ENCODE measurements around the gene IL24.

IL24 gene

DNA sequence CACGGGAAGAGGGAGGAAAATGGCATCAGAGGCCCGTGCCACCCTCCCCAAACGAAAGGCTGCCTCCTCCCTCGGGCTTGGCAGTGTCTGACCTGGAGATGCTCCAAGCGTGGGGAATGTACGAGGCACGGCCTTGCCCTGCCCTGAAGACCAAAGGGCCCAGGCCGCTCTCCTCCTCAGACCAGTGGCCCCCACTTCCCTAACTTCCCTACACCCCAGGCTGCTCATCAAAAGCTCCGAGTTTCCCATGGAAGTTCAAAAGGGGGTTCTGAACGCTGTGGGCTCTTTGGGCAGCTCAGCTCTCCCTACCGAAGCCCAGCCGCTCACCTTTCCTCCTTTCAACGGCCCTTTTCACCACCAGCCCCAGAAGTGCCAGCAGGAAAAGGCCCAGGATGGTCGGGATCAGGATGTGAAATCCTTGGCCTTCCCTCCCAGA lies 12.7 kb downstream of the IL24 start:
- Histone ChIP-seq H3K4me3 (ENCODE audit: severe bottlenecking) (peak overlapping the region; percentile 32), H3K4me1 (ENCODE audit: insufficient read depth, poor library complexity, severe bottlenecking) (peaks cover 17% of the 10 kb centered on the region), H3K9me3 (ENCODE audit: severe bottlenecking) (no peaks in the 10 kb centered on the region), H3K27ac (ENCODE audit: poor library complexity, severe bottlenecking) (peak overlapping the region; percentile 74), H3K36me3 (ENCODE audit: low read depth) (no peaks in the 10 kb centered on the region), H3K27me3 (ENCODE audit: insufficient read depth, poor library complexity, severe bottlenecking) (no peaks in the 10 kb centered on the region)
- ATAC-seq (ENCODE audit: low read depth) (no peak), DNase-seq (ENCODE audit: low spot score) (no peak)
- TF ChIP-seq, protein P1, sequence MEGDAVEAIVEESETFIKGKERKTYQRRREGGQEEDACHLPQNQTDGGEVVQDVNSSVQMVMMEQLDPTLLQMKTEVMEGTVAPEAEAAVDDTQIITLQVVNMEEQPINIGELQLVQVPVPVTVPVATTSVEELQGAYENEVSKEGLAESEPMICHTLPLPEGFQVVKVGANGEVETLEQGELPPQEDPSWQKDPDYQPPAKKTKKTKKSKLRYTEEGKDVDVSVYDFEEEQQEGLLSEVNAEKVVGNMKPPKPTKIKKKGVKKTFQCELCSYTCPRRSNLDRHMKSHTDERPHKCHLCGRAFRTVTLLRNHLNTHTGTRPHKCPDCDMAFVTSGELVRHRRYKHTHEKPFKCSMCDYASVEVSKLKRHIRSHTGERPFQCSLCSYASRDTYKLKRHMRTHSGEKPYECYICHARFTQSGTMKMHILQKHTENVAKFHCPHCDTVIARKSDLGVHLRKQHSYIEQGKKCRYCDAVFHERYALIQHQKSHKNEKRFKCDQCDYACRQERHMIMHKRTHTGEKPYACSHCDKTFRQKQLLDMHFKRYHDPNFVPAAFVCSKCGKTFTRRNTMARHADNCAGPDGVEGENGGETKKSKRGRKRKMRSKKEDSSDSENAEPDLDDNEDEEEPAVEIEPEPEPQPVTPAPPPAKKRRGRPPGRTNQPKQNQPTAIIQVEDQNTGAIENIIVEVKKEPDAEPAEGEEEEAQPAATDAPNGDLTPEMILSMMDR (IDR thresholded peaks at IDR 0.05; ENCODE audit: poor library complexity, severe bottlenecking) = no peak

DNA sequence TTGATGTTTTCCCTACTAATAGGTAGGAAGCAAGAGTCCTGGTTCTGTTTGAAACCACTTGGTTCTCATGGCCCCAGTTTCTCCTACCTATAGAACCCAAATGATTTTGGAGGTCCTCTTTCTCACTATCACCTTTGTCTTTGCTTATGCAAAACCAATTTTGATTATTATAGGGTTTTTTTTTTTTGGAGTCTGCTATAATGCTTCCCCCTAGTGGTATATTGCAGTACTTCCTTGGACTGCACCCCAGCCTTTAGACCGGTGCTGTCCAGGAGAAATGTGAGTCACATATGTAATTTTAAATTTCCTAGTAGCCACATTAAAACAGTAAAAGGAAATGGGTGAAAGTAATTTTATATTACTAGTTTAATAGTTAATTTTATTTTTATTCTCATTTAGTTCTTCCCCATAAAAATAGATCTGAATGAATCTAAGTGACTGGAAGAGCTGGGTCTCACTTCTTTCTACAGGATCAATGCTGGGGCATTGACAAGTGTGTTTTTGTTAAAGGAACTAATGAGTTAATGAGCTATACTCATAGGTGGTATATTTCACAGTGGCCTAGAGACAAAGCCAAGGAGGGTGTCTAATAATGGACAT lies 13.9 kb downstream of the IL24 start:
- DNase-seq (ENCODE audit: low spot score) (no peak), ATAC-seq (ENCODE audit: low read depth) (no peak)
- Histone ChIP-seq H3K36me3 (ENCODE audit: low read depth) (no peaks in the 10 kb centered on the region), H3K27ac (ENCODE audit: poor library complexity, severe bottlenecking) (no peak overlapping the region), H3K4me1 (ENCODE audit: insufficient read depth, poor library complexity, severe bottlenecking) (peaks cover 6% of the 10 kb centered on the region), H3K9me3 (ENCODE audit: severe bottlenecking) (no peaks in the 10 kb centered on the region), H3K27me3 (ENCODE audit: insufficient read depth, poor library complexity, severe bottlenecking) (no peaks in the 10 kb centered on the region), H3K4me3 (ENCODE audit: severe bottlenecking) (no peak overlapping the region)
- TF ChIP-seq, protein P1 (IDR thresholded peaks at IDR 0.05; ENCODE audit: poor library complexity, severe bottlenecking) = peak; percentile 95

DNA sequence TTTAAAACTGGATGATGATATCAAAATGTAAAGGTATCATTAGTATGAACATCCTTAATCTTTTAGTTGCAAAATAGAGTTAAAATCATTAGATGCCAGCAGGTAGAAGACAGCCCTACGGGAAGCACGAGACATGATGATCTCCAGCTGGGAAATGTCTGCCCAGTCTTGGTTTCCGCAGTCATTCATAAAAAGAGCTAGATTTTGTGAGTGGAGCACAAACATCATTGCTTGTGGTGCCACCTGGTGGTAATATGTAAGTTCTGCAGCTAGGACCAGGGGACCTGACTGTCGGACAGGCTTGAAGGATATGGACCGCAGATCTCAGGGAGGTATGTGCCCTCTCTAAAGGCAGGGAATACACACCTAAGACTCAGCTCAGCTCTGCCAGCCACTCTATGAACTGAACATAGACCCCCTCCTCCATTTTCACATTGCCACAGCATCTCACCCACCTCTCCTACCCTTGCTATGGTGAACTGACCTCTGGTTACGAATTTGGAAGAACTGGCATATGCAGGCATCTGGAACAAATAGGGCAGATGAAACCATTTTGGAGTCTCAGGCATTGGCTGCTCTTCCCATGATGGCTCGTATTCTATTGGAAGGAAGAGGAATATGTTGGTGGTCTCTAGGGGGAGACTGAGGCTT lies 15.3 kb downstream of the IL24 start:
- Histone ChIP-seq H3K27me3 (ENCODE audit: insufficient read depth, poor library complexity, severe bottlenecking) (no peaks in the 10 kb centered on the region), H3K4me3 (ENCODE audit: severe bottlenecking) (no peak overlapping the region), H3K27ac (ENCODE audit: poor library complexity, severe bottlenecking) (no peak overlapping the region), H3K4me1 (ENCODE audit: insufficient read depth, poor library complexity, severe bottlenecking) (peaks cover 6% of the 10 kb centered on the region), H3K36me3 (ENCODE audit: low read depth) (no peaks in the 10 kb centered on the region), H3K9me3 (ENCODE audit: severe bottlenecking) (no peaks in the 10 kb centered on the region)
- peak; percentile 5; the same call in 1 of the 3 replicates for ATAC-seq (ENCODE audit: low read depth)
- DNase-seq (ENCODE audit: low spot score) = no peak
- TF ChIP-seq, protein P1 (IDR thresholded peaks at IDR 0.05; ENCODE audit: poor library complexity, severe bottlenecking) = peak; percentile 87

DNA sequence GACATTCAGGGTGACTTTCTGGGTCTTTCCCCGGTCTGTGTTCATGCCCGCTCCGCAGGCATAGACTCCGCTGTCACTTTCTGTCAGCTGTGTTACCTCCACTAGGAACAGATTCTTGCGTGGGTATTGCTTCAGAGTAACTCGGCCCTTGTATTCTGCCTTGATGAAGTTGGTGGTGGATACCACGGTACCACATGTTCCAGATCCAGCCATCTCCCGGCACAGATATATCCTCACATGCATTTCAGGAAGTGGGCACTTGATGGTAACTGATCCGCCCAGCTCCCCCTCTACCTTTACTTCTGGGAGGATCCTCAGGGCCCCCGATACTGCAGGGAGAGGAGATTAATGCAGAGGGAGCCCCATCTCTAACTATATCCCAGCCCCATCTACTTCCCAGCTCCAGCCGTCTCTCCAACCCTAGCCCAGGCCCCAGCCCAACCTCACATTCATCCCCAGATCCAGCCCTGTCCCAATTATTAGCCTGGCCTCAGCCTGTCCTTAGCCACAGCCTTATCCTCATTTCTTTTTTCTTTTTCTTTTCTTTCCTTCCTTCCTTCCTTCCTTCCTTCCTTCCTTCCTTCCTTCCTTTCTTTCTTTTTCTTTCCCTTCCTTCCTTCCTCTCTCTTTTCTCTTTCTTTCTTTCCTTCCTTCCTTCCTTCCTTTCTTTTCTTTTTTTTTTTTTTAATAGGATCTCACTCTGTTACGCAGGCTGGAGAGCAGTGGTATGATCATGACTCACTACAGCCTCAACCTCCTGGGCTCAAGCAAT lies 16.7 kb downstream of the IL24 start:
- Histone ChIP-seq H3K9me3 (ENCODE audit: severe bottlenecking) (no peaks in the 10 kb centered on the region), H3K27ac (ENCODE audit: poor library complexity, severe bottlenecking) (no peak overlapping the region), H3K4me3 (ENCODE audit: severe bottlenecking) (no peak overlapping the region), H3K36me3 (ENCODE audit: low read depth) (no peaks in the 10 kb centered on the region), H3K4me1 (ENCODE audit: insufficient read depth, poor library complexity, severe bottlenecking) (no peaks in the 10 kb centered on the region), H3K27me3 (ENCODE audit: insufficient read depth, poor library complexity, severe bottlenecking) (no peaks in the 10 kb centered on the region)
- DNase-seq (ENCODE audit: low spot score) (no peak), ATAC-seq (ENCODE audit: low read depth) (no peak)
- TF ChIP-seq, protein P1 (IDR thresholded peaks at IDR 0.05; ENCODE audit: poor library complexity, severe bottlenecking) = no peak
